Measurements from ENCODE around the gene FOXRED2.

GRCh38 chr22:36528341-36528740, 21.5 kb upstream of the FOXRED2 start:
- TF ChIP-seq CTCF (IDR thresholded peaks at IDR 0.05; ENCODE audit: poor library complexity, severe bottlenecking) (no peak), EZH2 (IDR thresholded peaks at IDR 0.05; ENCODE audit: borderline replicate concordance, insufficient read depth, low read length, poor library complexity, severe bottlenecking) (no peak), REST (IDR thresholded peaks at IDR 0.05; ENCODE audit: borderline replicate concordance) (no peak), SMC3 (conservative IDR thresholded peaks at IDR 0.05; ENCODE audit: poor library complexity) (no peak), POLR2AphosphoS5 (IDR thresholded peaks at IDR 0.05) (no peak), RAD21 (conservative IDR thresholded peaks at IDR 0.05) (no peak), EP300 (conservative IDR thresholded peaks at IDR 0.05; ENCODE audit: poor library complexity, severe bottlenecking) (no peak)

All from neural cell (in vitro differentiated cells).